ENCODE measurements around the gene COL28A1.

The COL28A1 gene

DNA sequence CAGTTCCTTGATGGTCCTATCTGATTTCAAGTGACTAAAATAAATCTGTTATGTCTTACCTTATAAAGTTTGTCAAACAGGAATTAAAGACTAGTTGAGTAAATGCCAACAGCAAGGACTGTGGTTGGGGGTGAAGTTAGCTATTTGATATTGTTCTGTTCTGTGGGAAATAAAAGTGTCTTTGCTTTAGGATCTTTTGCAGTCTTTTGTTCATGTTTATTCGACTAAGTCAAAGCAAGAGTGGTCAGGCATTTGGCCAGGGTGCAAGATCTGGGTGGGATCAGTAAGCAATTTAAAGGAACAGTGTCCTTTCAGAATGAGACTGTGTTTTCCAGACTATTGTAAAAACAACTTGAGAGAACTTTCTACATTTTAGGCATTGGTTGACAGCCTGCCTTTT, at the start of gene COL28A1:
COL28A1 (minus strand) TSS at position 183 of the 400 bp plus-strand sequence. CDS start 2,998 bp downstream, outside the sequence.
- Histone ChIP-seq H3K4me3 (ENCODE audit: low read length) (no peak within 1 kb of the TSS), H3K9me3 (ENCODE audit: control insufficient read depth, low read depth, low read length) (no peaks in the 10 kb centered on the region), H3K27ac (ENCODE audit: low read length) (no peak within 1 kb of the TSS), H3K36me3 (ENCODE audit: control insufficient read depth, low read depth, low read length) (no peaks in the 10 kb centered on the region), H3K27me3 (ENCODE audit: control insufficient read depth, insufficient read depth, low read length) (no peaks in the 10 kb centered on the region), H3K9ac (ENCODE audit: low read length) (no peak within 1 kb of the TSS), H3K4me1 (ENCODE audit: control insufficient read depth, low read depth, low read length) (no peaks in the 10 kb centered on the region)

DNA sequence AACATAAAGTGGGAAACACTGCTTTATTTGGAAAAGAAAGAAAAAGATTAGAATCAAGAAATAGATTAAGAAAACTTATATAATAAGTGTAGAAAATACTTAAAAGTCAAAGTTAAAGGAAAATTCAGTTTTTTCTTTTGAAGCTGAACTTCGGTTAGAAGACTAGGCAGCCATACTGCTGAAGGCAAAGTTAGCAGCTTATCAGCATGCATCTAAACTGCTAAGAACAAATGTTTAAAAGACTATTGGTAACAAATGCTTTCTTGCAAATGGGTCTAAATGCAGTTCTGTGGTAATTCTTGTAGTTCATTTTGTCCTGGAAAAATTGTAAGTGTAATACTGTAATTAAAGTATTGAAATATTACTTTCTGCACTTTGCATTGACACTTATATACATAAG, 49.0 kb upstream of the COL28A1 start:
- H3K36me3 ChIP-seq (ENCODE audit: control insufficient read depth, low read depth, low read length) = peaks cover under 1% of the 10 kb centered on the region
- H3K9ac ChIP-seq (ENCODE audit: low read length) = no peak overlapping the region
- no peaks in the 10 kb centered on the region for H3K27me3 ChIP-seq (ENCODE audit: control insufficient read depth, insufficient read depth, low read length)
- no peak overlapping the region for H3K27ac ChIP-seq (ENCODE audit: low read length)
- H3K4me3 ChIP-seq (ENCODE audit: low read length) = no peak overlapping the region
- H3K4me1 ChIP-seq (ENCODE audit: control insufficient read depth, low read depth, low read length) = peaks cover 11% of the 10 kb centered on the region
- no peaks in the 10 kb centered on the region for H3K9me3 ChIP-seq (ENCODE audit: control insufficient read depth, low read depth, low read length)

DNA sequence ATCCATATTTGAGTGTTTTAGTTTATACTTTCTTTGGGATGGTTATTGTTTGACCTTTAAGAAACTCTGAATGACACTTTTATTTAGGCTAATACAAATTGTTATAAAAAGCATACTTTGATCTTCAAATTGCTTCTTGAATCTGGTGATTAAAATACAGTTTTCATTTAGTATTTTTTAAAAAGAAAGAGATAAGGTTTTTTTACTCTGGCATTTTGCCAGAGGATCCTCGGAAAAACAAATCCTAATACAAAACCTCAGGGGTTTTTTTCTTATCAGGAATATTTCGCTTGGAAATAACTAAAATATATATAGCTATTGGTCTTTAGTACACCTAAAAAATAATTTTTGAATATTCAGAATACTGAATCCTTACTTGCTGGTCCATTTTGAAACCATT, 48.1 kb upstream of the COL28A1 start:
- H3K27ac ChIP-seq (ENCODE audit: low read length) = no peak overlapping the region
- H3K9me3 ChIP-seq (ENCODE audit: control insufficient read depth, low read depth, low read length) = no peaks in the 10 kb centered on the region
- H3K9ac ChIP-seq (ENCODE audit: low read length) = no peak overlapping the region
- no peak overlapping the region for H3K4me3 ChIP-seq (ENCODE audit: low read length)
- H3K4me1 ChIP-seq (ENCODE audit: control insufficient read depth, low read depth, low read length) = peaks cover 11% of the 10 kb centered on the region
- no peaks in the 10 kb centered on the region for H3K36me3 ChIP-seq (ENCODE audit: control insufficient read depth, low read depth, low read length)
- no peaks in the 10 kb centered on the region for H3K27me3 ChIP-seq (ENCODE audit: control insufficient read depth, insufficient read depth, low read length)

DNA sequence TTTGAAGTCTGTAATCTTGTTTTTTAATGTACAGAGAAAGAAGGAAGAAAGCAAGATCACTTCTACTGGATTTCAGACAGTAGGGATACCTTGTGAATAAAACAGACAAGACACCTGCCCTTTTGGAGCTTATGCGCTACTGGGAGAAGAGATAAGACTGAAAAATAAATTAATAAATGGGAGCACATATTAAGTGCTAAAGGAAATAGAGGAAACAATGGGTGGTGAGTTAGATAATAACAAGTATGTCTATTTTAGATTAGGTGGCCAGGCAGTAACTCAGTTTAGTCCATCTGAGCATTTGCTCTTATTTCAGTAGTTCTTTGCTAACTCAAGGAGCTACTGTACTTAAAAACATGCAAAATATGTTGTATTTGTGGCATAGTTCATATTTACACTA, 46.9 kb upstream of the COL28A1 start:
- H3K4me3 ChIP-seq (ENCODE audit: low read length) = no peak overlapping the region
- H3K9me3 ChIP-seq (ENCODE audit: control insufficient read depth, low read depth, low read length) = no peaks in the 10 kb centered on the region
- no peaks in the 10 kb centered on the region for H3K36me3 ChIP-seq (ENCODE audit: control insufficient read depth, low read depth, low read length)
- no peak overlapping the region for H3K27ac ChIP-seq (ENCODE audit: low read length)
- H3K27me3 ChIP-seq (ENCODE audit: control insufficient read depth, insufficient read depth, low read length) = no peaks in the 10 kb centered on the region
- H3K9ac ChIP-seq (ENCODE audit: low read length) = no peak overlapping the region
- peaks cover 11% of the 10 kb centered on the region for H3K4me1 ChIP-seq (ENCODE audit: control insufficient read depth, low read depth, low read length)

DNA sequence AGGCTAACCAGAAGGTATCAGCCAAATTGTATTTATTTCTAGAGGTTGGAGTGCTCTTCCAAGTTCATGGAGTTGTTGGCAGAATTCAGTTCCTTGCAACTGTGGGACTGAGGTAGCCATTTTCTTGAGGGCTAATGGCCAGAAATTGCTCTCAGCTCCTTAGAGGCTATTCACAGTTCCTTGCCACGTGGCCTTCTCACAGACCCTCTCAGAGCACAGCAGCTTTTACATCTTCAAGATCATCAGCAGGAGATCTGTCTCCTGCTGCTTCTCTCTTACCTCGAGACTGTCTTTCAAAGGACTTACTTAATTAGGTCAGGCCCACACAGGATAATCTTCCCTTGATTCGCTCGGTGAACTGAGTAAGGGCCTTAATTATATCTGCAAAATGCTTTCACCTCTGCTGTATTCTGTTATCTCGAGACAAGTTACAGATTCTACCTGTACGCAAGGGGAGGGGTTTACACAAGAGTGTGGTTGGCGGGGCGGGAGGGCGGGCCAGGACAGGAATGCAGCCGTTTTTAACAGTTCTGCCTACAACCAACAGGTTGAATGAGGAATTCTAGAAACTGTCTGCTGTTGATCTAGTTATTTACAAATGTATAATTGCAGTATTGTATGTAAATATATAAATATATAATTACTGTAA, 46.0 kb upstream of the COL28A1 start:
- Histone ChIP-seq H3K27me3 (ENCODE audit: control insufficient read depth, insufficient read depth, low read length) (no peaks in the 10 kb centered on the region), H3K27ac (ENCODE audit: low read length) (no peak overlapping the region), H3K36me3 (ENCODE audit: control insufficient read depth, low read depth, low read length) (no peaks in the 10 kb centered on the region), H3K9ac (ENCODE audit: low read length) (peak overlapping the region; percentile 38), H3K4me1 (ENCODE audit: control insufficient read depth, low read depth, low read length) (peaks cover 11% of the 10 kb centered on the region), H3K9me3 (ENCODE audit: control insufficient read depth, low read depth, low read length) (no peaks in the 10 kb centered on the region), H3K4me3 (ENCODE audit: low read length) (peak overlapping the region; percentile 1)

DNA sequence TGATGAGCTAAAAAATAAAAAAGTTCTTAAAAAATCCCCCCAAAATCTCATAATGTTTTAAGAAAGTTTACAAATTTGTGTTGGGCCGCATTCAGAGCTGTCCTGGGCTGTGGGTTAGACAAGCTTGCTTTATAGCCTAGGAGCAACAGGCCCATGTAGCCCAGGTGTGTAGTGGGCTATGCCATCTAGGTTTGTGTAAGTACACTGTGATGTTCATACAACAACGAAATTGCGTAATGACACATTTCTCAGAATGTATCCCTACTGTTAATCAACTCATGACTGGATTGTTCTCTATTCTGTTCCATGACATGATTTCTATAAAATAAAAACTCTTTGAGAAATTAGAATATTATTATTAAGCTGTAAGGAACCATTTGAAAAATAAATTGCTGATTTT, 44.0 kb upstream of the COL28A1 start:
- Histone ChIP-seq H3K36me3 (ENCODE audit: control insufficient read depth, low read depth, low read length) (no peaks in the 10 kb centered on the region), H3K27ac (ENCODE audit: low read length) (no peak overlapping the region), H3K9me3 (ENCODE audit: control insufficient read depth, low read depth, low read length) (no peaks in the 10 kb centered on the region), H3K9ac (ENCODE audit: low read length) (no peak overlapping the region), H3K4me1 (ENCODE audit: control insufficient read depth, low read depth, low read length) (peaks cover 11% of the 10 kb centered on the region), H3K27me3 (ENCODE audit: control insufficient read depth, insufficient read depth, low read length) (no peaks in the 10 kb centered on the region), H3K4me3 (ENCODE audit: low read length) (no peak overlapping the region)

DNA sequence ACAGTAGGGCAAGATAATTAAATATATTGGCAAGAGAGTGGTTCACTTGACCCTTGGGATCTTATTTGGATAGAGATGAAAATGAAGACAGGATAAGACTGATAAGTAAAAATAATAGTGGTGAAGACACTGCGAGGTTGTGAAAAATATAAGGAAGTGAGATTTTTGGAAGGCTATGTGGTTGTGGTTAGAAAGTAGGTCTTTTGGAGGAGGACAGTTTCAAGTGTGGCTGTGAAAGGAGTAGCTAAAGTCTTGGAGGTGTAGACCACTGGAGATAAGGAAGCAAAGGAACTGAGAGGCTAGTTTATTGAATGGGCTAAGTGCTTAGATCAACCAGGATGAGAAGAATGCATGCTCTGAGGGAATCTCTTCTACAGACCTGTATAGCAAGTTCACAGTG, 42.2 kb upstream of the COL28A1 start:
- no peak overlapping the region for H3K4me3 ChIP-seq (ENCODE audit: low read length)
- no peak overlapping the region for H3K27ac ChIP-seq (ENCODE audit: low read length)
- no peaks in the 10 kb centered on the region for H3K27me3 ChIP-seq (ENCODE audit: control insufficient read depth, insufficient read depth, low read length)
- H3K36me3 ChIP-seq (ENCODE audit: control insufficient read depth, low read depth, low read length) = peaks cover 7% of the 10 kb centered on the region
- H3K9ac ChIP-seq (ENCODE audit: low read length) = no peak overlapping the region
- peaks cover 11% of the 10 kb centered on the region for H3K4me1 ChIP-seq (ENCODE audit: control insufficient read depth, low read depth, low read length)
- H3K9me3 ChIP-seq (ENCODE audit: control insufficient read depth, low read depth, low read length) = no peaks in the 10 kb centered on the region

DNA sequence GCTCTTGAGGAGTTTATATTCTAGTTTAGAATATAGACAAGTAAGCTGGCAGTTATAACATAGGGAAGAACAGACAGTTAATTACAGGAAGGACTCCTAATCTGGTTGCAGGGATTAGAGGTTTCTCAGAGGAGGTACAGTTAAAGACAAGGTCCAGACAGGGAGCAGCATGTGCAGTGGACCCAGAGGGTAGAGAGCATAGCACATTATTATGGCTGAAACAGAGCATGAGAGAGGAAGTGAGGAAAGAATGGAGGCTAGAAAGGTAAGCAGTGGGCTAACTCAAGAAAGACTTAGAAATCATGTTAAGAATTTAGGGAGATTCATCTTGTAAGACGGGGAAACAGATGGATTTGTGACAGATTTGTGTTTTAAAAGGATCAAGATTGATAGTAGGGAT, 40.7 kb upstream of the COL28A1 start:
- H3K36me3 ChIP-seq (ENCODE audit: control insufficient read depth, low read depth, low read length) = peaks cover 7% of the 10 kb centered on the region

DNA sequence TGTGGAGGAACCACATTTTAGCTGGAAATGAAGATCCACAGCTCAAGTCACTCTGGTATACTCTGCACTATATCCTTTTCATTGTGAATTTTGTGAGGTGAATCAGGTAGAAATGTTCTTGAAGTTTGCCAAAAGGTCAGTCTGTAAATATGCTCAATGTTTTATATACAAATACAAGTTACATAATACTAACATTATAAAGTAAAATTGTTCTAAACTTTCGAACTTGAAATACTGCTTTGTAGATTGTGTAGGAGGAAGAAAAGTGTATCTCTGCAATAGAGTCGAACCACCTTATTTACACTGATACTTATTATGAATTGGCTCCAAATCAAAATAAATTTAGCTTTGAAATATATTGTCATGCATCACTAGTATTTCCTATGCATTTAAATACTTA, 38.0 kb upstream of the COL28A1 start:
- Histone ChIP-seq H3K27ac (ENCODE audit: low read length) (no peak overlapping the region), H3K36me3 (ENCODE audit: control insufficient read depth, low read depth, low read length) (peaks cover 16% of the 10 kb centered on the region), H3K27me3 (ENCODE audit: control insufficient read depth, insufficient read depth, low read length) (no peaks in the 10 kb centered on the region), H3K4me3 (ENCODE audit: low read length) (no peak overlapping the region), H3K9me3 (ENCODE audit: control insufficient read depth, low read depth, low read length) (no peaks in the 10 kb centered on the region), H3K4me1 (ENCODE audit: control insufficient read depth, low read depth, low read length) (peaks cover 2% of the 10 kb centered on the region), H3K9ac (ENCODE audit: low read length) (no peak overlapping the region)

More for the DNA sequence above, 40.7 kb upstream of the COL28A1 start:
- Histone ChIP-seq H3K4me3 (ENCODE audit: low read length) (no peak overlapping the region), H3K27me3 (ENCODE audit: control insufficient read depth, insufficient read depth, low read length) (no peaks in the 10 kb centered on the region), H3K9me3 (ENCODE audit: control insufficient read depth, low read depth, low read length) (no peaks in the 10 kb centered on the region), H3K4me1 (ENCODE audit: control insufficient read depth, low read depth, low read length) (peaks cover 2% of the 10 kb centered on the region), H3K27ac (ENCODE audit: low read length) (no peak overlapping the region), H3K9ac (ENCODE audit: low read length) (no peak overlapping the region)

DNA sequence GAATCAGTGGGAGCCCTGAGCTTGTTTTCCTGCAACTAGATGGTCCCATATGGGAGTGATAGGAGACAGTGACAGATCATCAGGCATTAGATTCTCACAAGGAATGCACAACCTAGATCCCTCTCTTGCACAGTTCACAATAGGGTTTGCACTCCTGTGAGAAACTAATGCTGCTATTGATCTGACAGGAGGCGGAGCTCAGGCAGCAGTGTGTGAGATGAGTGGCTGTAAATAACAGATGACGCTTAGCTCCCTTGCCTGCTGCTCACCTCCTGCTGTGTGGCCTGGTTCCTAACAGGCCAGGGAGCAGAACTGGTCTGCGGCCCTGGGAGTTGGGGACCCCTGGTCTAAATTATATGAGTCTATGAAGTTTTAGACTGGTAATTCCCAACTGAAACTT, 34.9 kb upstream of the COL28A1 start:
- Histone ChIP-seq H3K4me3 (ENCODE audit: low read length) (no peak overlapping the region), H3K36me3 (ENCODE audit: control insufficient read depth, low read depth, low read length) (peaks cover 16% of the 10 kb centered on the region), H3K27me3 (ENCODE audit: control insufficient read depth, insufficient read depth, low read length) (no peaks in the 10 kb centered on the region), H3K4me1 (ENCODE audit: control insufficient read depth, low read depth, low read length) (peaks cover 20% of the 10 kb centered on the region), H3K9ac (ENCODE audit: low read length) (no peak overlapping the region), H3K27ac (ENCODE audit: low read length) (no peak overlapping the region), H3K9me3 (ENCODE audit: control insufficient read depth, low read depth, low read length) (no peaks in the 10 kb centered on the region)

DNA sequence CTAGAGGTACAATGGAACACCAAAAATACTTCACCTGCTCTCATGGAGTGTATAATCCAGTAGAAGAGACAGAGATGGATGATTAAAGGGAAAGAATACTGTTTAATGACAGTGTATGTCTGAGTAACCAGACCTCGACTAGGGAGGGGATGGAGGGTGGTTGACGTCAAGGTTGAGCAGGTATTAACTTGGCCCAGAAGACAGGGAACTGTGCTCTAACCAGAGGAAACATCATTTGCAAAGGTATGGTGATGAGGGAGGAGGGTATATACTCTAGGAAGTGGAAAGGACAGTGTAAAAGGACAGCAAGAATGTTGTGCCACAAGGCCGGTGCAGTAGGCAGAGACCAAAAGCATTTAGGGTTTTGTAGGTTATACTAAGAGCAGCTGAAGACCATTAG, 33.9 kb upstream of the COL28A1 start:
- Histone ChIP-seq H3K4me3 (ENCODE audit: low read length) (no peak overlapping the region), H3K9ac (ENCODE audit: low read length) (no peak overlapping the region), H3K27ac (ENCODE audit: low read length) (no peak overlapping the region), H3K9me3 (ENCODE audit: control insufficient read depth, low read depth, low read length) (no peaks in the 10 kb centered on the region), H3K36me3 (ENCODE audit: control insufficient read depth, low read depth, low read length) (peaks cover 16% of the 10 kb centered on the region), H3K27me3 (ENCODE audit: control insufficient read depth, insufficient read depth, low read length) (no peaks in the 10 kb centered on the region), H3K4me1 (ENCODE audit: control insufficient read depth, low read depth, low read length) (peaks cover 20% of the 10 kb centered on the region)

DNA sequence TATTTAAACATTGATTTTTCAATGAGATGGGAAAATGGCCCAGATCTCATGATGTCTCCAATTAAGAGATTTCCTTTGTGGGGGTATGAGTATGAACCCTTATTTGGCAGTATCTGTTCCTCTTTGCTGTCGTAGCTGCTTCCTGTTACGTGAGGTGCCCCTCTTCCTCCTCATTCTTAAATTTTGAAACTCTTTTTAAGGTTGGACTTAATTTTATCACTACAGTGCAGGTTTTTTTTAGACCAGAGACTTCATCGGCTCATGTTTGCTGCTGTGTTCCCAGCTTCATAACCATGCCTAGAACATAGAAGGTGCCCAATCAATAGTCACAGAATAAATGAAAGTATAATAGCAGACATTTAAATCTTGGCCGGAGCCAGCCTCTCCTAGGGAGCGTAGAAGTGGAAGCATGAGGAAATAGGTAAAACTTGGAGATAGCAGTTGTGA, 33.4 kb upstream of the COL28A1 start:
- Histone ChIP-seq H3K9me3 (ENCODE audit: control insufficient read depth, low read depth, low read length) (no peaks in the 10 kb centered on the region), H3K9ac (ENCODE audit: low read length) (no peak overlapping the region), H3K27ac (ENCODE audit: low read length) (no peak overlapping the region), H3K4me1 (ENCODE audit: control insufficient read depth, low read depth, low read length) (peaks cover 20% of the 10 kb centered on the region), H3K27me3 (ENCODE audit: control insufficient read depth, insufficient read depth, low read length) (no peaks in the 10 kb centered on the region), H3K36me3 (ENCODE audit: control insufficient read depth, low read depth, low read length) (peaks cover 15% of the 10 kb centered on the region), H3K4me3 (ENCODE audit: low read length) (no peak overlapping the region)

Measured in iPS-18a (cell line).